Activated B cell treated with CpG ODN at 0.5 μM for 24 hours (primary cell): ENCODE results near the gene OSBPL10. TPM values are rescaled to one million over a fixed set of nuclear protein-coding genes. Genes with fewer than 3 reads are reported as not detected.
A peak's percentile ranks its signal among the peaks of the same experiment; 100 is the strongest.
"Not testable (repeated sequence)": the region's sequence is repeated elsewhere in the genome, so short reads cannot be mapped to it uniquely, and the experiment has no call there.

Source experiments
- ATAC-seq: fragments of 200-7000 bp; cut with Tn5 transposase; one replicate; pipeline ENCODE4 v1.10.0; 2021; ENCODE audit warnings: low read depth, mild to moderate bottlenecking, moderate library complexity
- CTCF ChIA-PET: fragments of 350-600 bp; sonication (Branson Sonifier 250); formaldehyde crosslinking; loops from one replicate; lab custom pipeline; 2021; ENCODE audit warnings: antibody characterized with exemption; lab: Charles Lee
- POLR2A ChIA-PET: fragments of 350-600 bp; sonication (Branson Sonifier 250); formaldehyde crosslinking; loops from one replicate; lab custom pipeline; 2021; ENCODE audit warnings: antibody characterized with exemption; lab: Charles Lee
- DNase-seq: peaks from one replicate; pipeline ENCODE4 v3.0.0; 2022
- H3K27ac Mint-ChIP-seq: one replicate; pipeline ENCODE4 v1.8.0; 2020; ENCODE audit warnings: mixed read lengths
- H3K27me3 Mint-ChIP-seq: one replicate; pipeline ENCODE4 v1.8.0; 2021; ENCODE audit warnings: mixed read lengths
- H3K36me3 Mint-ChIP-seq: one replicate; pipeline ENCODE4 v1.8.0; 2021; ENCODE audit warnings: low read depth, mixed read lengths
- H3K4me1 Mint-ChIP-seq: one replicate; pipeline ENCODE4 v1.8.0; 2021; ENCODE audit warnings: mixed read lengths
- H3K4me3 Mint-ChIP-seq: one replicate; pipeline ENCODE4 v1.8.0; 2020; ENCODE audit warnings: mild to moderate bottlenecking, mixed read lengths
- H3K9me3 Mint-ChIP-seq: one replicate; pipeline ENCODE4 v1.8.0; 2020; ENCODE audit warnings: mixed read lengths
- intact Hi-C: fragments of 100-400 bp; cut with micrococcal nuclease; formaldehyde crosslinking; loops from one replicate; pipeline ENCODE4 v1.15.1; 2024
- total RNA-seq: library from RNA; stranded (reverse); gene quantifications from 2 replicates; pipeline ENCODE4 v1.2.3, GENCODE V29; 2022
- TF ChIP-seq, protein P1 (sequence below): fragments of 200-600 bp; IDR thresholded peaks from one replicate; pipeline ENCODE4 v1.8.0; 2022; ENCODE audit warnings: antibody characterized with exemption, mild to moderate bottlenecking

OSBPL10 gene
- total RNA-seq, 1 donor from 2014 or later: 137 TPM

DNA sequence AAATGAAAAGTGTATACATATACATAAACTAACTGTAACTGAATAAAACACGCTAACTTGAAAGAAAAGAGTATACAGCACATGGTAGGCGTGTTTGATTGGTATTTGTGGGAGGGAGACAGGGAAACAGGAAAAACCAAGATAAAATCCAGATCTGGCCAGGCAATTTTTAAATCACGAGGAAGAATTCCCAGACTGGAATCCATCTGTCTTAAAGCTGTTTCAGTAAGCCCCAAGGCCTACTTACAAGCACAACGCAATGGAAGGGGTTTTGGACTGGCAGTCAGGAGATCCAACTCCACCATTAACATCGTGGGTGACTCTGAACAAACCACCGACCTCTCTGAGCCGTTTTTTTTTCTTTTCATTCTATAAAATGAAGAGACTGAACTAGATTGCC, 195.8 kb downstream of the OSBPL10 start:
- Mint-ChIP-seq H3K4me3 (no peak overlapping the region), H3K9me3 (peaks cover 9% of the 10 kb centered on the region), H3K27me3 (no peaks in the 10 kb centered on the region), H3K4me1 (peaks cover 33% of the 10 kb centered on the region), H3K36me3 (peaks cover 47% of the 10 kb centered on the region), H3K27ac (no peak overlapping the region)
- CTCF ChIA-PET: no interaction called here
- POLR2A ChIA-PET: no interaction called here
- TF ChIP-seq, protein P1, sequence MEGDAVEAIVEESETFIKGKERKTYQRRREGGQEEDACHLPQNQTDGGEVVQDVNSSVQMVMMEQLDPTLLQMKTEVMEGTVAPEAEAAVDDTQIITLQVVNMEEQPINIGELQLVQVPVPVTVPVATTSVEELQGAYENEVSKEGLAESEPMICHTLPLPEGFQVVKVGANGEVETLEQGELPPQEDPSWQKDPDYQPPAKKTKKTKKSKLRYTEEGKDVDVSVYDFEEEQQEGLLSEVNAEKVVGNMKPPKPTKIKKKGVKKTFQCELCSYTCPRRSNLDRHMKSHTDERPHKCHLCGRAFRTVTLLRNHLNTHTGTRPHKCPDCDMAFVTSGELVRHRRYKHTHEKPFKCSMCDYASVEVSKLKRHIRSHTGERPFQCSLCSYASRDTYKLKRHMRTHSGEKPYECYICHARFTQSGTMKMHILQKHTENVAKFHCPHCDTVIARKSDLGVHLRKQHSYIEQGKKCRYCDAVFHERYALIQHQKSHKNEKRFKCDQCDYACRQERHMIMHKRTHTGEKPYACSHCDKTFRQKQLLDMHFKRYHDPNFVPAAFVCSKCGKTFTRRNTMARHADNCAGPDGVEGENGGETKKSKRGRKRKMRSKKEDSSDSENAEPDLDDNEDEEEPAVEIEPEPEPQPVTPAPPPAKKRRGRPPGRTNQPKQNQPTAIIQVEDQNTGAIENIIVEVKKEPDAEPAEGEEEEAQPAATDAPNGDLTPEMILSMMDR: no peak
- DNase-seq (no peak), ATAC-seq (no peak)
- intact Hi-C loops: no loop called here

DNA sequence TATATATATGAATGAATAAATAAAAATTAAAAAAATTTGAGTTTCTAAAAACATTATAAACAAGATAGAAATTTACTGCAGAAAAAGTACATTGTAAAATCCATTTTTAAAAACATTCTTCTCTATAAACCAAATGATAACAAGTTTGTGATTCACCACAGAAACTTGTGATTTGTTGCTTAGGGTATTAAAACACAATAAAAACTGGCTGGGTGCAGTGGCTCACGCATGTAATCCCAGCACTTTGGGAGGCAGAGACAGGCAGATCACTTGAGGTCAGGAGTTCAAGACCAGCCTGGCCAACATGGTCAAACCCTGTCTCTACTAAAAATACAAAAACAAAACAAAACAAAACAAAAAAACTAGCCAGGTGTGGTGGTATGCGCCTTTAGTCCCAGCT, 197.2 kb downstream of the OSBPL10 start:
- H3K4me1 Mint-ChIP-seq: peaks cover 44% of the 10 kb centered on the region
- H3K4me3 Mint-ChIP-seq, ATAC-seq, intact Hi-C loops, H3K27me3 Mint-ChIP-seq, DNase-seq, POLR2A ChIA-PET, H3K27ac Mint-ChIP-seq, CTCF ChIA-PET: not testable (repeated sequence)
- H3K36me3 Mint-ChIP-seq: peaks cover 47% of the 10 kb centered on the region
- peaks cover 17% of the 10 kb centered on the region for H3K9me3 Mint-ChIP-seq

DNA sequence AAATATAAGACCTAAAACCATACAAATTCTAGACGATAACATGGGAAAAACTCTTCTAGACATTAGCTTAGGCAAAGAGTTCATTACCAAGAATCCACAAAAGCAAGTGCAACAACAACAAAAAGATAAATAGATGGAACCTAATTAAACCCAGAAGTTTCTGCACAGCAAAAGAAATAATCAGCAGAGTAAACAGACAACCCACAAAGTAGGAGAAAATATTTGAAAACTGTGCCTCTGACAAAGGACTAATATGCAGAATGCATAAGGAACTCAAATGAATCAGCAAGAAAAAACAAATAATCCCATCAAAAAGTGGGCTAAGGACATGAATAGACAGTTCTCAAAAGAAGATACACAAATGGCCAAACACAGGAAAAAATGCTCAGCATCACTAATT, 198.8 kb downstream of the OSBPL10 start:
- POLR2A ChIA-PET, intact Hi-C loops: not testable (repeated sequence)

DNA sequence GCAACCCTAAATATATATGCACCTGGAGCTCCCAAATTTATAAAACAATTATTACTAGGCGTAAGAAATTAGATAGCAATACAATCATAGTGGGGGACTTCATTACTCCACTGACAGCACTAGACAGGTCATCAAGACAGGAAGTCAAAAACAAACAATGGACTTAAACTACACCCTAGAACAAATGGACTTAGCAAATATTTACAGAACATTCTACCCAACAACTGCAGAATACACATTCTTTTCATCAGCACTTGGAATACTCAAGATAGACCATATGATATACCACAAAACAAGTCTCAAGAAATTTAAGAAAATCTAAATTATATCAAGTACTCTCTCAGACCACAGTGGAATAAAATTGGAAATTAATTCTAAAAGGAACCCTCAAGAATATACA, 201.5 kb downstream of the OSBPL10 start:
- Mint-ChIP-seq H3K36me3 (peaks cover 61% of the 10 kb centered on the region), H3K27me3 (no peaks in the 10 kb centered on the region), H3K27ac (peak overlapping the region; percentile 18), H3K4me1 (peaks cover 61% of the 10 kb centered on the region), H3K9me3 (peaks cover 17% of the 10 kb centered on the region), H3K4me3 (no peak overlapping the region)
- ATAC-seq (no peak), DNase-seq (no peak)
- POLR2A ChIA-PET: no interaction called here
- CTCF ChIA-PET: interaction anchor here (1.7 kb wide), 1 partner anchor 11 kb away, joined by 5 read pairs; no protein-coding TSS in a partner anchor
- intact Hi-C loops: no loop called here
- TF ChIP-seq, protein P1: no peak

More for the DNA sequence above, 198.8 kb downstream of the OSBPL10 start:
- DNase-seq, H3K27ac Mint-ChIP-seq, H3K4me3 Mint-ChIP-seq, H3K27me3 Mint-ChIP-seq, CTCF ChIA-PET, ATAC-seq: not testable (repeated sequence)
- Mint-ChIP-seq H3K4me1 (peaks cover 59% of the 10 kb centered on the region), H3K36me3 (peaks cover 50% of the 10 kb centered on the region), H3K9me3 (peaks cover 17% of the 10 kb centered on the region)

DNA sequence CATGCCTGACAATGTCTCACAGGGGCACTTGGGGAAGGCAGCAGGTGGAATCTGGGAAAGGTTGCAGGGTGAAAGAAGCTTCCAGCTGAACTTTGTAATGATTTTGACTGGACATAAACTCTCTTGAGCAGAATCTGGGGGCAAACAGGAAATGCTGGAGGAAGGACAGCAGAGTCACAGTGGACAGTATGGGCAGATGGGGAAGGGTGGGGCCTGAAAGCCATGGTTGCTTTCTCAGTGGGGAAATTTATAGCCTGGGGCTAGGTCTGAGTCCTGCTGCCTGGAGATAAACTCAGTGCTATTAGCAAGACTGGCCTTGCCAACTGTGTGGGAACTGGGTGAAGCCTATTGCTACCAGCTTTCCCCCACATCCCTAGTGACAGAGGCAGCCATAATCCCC, 203.2 kb downstream of the OSBPL10 start:
- TF ChIP-seq, protein P1: no peak
- Mint-ChIP-seq H3K4me1 (peaks cover 73% of the 10 kb centered on the region), H3K9me3 (peaks cover 17% of the 10 kb centered on the region), H3K36me3 (peaks cover 74% of the 10 kb centered on the region), H3K27ac (peak overlapping the region; percentile 2), H3K27me3 (no peaks in the 10 kb centered on the region), H3K4me3 (no peak overlapping the region)
- no peak for ATAC-seq
- DNase-seq: no peak
- intact Hi-C loops: no loop called here
- POLR2A ChIA-PET: no interaction called here
- CTCF ChIA-PET: interaction anchor here (1.7 kb wide), 1 partner anchor 9 kb away, joined by 5 read pairs; no protein-coding TSS in a partner anchor

DNA sequence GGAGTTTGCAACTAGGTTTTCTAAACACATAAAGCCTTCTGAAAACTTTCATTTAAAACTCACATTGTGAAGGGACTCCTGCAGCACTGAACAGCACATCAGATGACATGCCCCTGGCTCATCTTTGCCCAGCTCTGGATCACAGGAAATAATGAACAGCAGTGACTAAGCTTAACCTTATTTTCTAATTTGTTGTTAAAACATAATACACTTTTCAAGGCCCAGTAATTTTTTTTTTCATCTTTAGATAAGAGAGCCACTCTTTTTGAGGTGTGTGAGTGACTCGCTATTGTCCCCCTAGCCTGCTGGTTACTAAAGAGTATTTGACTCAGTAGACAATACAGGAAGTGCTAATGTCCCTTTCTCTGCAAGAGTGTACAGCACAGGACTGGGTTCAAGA, 204.0 kb downstream of the OSBPL10 start:
- Mint-ChIP-seq H3K9me3 (peaks cover 15% of the 10 kb centered on the region), H3K27ac (peak overlapping the region; percentile 9), H3K27me3 (no peaks in the 10 kb centered on the region), H3K4me3 (no peak overlapping the region), H3K4me1 (peaks cover 76% of the 10 kb centered on the region), H3K36me3 (peaks cover 72% of the 10 kb centered on the region)
- ChIA-PET CTCF (no interaction called here), POLR2A (interaction anchor here (0.6 kb wide), 1 partner anchor 61 kb away, joined by 3 read pairs; no protein-coding TSS in a partner anchor)
- DNase-seq (no peak), ATAC-seq (no peak)
- intact Hi-C loops: no loop called here
- TF ChIP-seq, protein P1: no peak
